SW 1271 (cell line): Measurements from ENCODE around the gene CD8B2.
"Not testable (repeated sequence)": the region's sequence is repeated elsewhere in the genome, so short reads cannot be mapped to it uniquely, and the experiment has no call there.

Source experiments
- DNase-seq, 2 experiments: peaks; one replicate each; lab custom pipeline; 2025; lab: John Stamatoyannopoulos, UW

The CD8B2 gene

DNA sequence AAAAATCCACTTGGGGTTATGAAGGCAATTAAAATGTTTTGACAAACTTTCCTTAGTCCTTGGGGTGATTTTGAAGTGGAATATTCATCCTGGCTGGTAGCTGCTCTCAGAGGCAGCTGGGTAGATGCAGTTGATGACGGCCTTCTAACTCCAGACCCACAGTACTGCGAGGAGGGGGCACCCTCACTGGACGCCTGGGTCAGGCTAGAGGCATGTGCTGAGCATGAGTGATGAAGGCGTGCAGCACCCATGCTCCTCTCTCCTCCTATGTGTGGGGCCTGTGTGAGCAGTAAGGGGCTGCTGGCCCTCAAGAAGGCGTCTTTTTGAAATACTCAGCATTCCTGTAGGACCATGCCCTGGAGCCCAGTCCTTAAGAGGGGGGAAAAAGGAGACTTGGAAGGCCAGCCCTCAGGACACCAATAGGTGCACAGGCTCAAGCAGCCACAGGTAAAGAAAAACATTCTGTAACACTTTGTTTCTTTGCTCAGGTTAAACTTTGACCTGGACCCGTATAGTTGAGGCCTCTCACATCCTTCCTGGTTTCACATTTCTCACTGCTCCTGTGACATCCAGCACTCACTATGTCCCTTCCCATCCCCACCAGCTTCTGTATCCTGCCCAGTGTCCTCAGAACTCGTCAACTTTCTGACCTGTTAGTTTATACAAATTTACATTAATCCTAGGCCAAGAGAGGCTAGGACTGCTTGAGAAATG is 64.4 kb downstream of the CD8B2 start:
- no peak for DNase-seq

DNA sequence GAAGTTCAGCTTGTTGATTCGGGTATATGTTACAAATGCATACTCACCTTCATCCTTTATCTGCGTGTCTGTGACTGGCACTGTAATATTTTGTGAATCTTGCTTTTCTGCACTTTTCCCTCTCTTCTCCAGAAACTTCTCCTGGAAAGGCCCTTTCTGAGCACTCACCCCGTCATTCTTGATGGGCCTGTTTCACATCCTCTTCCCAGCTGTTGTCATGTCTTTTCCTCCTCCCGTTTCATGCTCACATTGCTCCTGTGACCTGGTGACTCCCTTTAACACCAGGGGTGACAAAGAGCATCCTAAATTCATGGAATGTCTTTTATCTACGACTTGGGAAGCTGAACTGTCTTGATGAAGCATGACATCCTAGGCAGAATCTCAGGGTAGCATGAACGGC is 65.8 kb downstream of the CD8B2 start:
- DNase-seq: no peak

DNA sequence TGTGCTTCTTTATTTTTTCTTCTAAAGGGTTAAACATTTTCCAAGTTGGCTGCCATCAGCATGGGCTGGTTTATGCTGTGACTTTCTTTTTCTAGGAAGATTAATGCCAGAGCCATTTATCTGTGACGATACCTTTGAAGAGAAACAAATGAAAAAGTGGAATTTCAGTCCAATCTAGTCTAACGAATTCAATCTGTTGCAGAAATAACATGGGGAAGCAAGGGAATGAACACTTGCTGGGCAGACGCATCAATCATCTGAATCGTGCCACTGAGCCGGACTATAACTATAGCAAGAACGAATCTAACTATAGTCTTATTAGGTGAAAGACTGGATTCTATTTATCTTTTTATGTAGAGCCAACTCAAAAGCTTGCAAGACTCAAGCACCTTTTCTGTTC is 66.2 kb downstream of the CD8B2 start:
- no peak for DNase-seq

DNA sequence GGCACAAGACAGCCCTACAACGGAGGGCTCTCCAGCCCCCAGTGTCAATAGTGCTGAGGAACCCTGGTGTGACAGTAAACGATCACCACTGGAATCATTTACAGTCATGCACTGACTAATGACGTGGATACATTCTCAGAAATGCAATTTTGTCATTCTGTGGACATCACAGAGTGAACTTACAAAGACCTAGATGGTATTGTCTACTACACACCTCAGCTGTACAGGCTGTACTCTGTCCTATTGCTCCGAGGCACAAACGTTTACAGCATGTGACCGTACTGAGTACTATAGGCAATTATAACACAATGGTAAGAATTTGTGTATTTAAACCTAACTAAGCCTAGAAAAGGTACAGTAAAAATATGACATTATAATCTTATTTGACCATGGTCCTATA is 67.2 kb downstream of the CD8B2 start:
- no peak for DNase-seq

DNA sequence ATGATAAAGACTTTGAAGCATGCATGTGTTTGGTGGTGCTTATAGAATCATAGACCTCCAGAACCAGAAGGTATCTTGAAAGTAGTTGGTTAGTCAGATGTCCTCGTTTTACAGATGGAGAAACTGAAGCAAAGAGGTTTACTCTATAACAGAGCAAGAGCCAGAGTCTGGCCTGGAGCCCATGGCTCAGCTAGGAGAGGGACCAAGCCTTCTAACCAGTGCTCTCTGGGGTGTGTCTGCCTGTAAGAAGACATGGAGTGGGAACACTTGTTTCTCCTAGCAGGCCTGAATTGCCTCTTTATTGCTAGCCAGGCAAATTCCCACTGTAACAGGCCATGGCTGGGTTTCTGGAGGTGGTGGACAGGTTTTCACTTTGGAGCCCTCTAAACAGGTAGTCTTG is 67.9 kb downstream of the CD8B2 start:
- no peak for DNase-seq

DNA sequence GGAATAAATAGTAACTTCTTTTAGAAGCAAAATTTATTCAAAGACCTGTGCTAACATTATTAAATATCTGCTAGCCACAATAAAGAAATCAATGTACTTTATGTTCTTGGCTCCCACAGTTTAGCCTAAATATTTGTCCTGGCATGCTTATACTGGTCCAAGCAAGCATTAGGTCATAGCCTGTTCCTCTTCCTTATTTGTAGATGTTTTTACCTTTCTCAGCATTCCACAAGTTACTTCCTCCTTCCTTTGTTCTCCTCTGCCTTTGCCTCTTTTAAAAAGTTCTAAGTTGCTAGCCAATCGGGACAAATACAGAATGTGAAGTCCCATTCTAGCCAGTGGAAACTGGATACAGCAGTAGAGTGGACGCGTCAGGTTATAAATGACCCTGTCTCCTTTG is 72.6 kb downstream of the CD8B2 start:
- not testable (repeated sequence) for DNase-seq

DNA sequence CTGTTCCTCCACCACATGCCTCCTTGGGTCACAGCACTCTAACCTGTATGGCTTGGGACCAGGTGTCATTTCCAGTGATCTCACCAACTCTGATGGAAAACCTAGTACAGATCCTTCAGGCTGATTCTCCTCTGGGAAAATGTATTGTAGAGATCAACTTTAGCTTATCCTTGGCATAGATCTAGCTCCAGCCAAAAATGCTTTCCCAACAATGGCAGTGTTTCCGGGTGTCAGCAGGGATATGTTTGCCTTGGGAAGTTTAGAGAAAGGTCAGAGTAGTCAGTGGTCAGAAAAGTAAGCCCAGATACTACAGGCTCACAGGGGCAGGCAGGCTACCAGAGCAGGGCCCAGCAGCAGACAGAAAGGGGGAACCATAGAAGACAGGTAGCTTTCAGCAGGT is 73.6 kb downstream of the CD8B2 start:
- no peak for DNase-seq

DNA sequence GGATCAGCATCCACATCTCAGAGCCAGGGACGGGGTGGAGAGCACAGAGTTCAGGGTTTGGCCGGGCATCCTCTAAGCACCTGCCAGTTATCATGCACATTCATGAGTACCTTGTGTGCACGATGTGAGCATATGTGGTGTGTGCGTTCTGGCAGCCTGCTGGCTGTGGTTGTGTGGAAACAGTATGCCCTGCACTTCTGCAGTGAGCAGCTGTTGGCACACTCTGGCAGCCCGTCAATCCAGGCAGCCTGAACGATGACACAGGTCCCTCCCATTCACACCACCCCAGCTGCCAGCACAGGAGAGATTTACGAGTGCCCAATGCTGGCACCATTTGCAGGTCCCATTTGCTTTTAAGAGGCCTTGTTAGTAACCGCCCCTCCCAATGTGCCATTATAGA is 74.2 kb downstream of the CD8B2 start:
- no peak for DNase-seq

DNA sequence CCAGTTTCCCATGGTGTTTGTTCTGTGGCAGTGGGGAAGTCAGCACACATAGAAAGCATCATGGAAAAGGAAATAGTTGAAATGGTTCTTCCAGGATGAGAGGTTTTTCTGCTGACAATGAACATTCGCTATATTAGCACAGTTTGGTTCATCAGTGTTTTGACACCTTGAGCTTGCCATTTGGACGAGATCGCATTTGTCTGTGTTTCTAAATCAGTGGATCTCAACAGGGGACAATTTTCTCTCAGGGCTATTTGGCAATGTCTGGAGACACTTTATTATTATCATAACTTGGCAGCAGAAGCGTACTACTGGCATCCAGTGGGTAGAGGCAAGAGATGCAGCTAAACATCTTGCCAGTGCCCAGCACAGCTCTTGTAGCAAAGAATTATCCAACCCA is 74.6 kb downstream of the CD8B2 start:
- no peak for DNase-seq

DNA sequence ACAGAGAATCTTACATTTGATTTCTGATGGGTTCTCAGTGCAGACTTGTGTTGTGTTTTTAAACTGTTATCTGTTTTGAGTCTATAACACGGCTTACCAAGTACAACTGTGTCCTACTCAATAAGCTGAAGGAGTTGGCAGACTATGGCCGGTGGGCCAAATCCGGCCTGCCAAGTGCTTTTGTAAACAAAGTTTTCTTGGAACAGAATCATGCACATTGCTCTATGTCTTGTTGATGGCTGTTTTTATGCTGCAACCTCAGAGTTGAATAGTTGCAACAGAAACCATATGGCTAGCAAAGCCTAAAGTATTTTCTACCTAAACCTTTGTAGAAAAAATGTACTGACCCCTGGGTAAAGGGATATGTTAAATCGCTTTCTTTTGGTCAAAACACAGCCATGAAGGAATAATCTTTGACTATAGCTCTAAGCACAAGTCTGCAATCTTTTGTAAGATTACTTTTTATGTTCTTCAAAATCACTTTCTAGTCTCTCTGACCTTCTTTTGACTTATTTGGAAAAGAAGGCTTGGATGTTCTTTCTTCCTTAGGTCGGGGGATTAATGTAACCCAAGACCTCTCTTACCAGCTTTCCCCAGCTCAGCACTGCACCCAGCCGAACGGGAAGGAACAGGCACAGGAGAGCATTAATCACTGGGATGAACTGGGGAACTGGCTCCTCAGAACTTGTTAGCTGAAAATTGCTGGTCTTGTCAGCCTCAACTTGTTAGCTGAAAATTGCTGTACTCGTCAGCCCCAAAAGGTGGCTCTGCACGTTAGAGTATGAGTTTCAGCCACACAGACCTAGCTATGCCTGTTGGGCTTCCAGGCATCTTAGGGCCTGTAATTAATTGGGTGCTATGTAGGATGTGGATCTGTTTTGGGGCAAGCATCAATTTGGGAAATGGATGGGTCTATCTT is 75.4 kb downstream of the CD8B2 start:
- DNase-seq: no peak

DNA sequence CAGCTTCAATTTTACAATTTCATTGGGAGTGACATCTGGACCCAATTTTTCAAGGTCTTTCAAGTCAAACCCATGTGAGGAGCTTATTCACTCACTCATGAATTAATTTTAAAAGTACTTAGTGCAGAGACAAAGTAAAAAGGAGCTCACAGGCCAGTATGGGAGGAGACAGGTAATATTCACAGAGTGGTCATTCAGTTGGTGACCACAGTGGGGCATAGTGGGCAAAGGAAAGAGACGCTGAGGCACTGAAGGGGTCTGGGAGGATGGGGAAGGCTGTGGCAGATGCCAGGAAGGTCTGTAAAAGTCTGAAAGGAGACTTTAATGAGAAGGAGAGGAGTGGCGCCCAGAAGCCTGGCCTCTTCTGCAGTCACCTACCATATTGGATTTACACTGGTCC is 76.0 kb downstream of the CD8B2 start:
- no peak for DNase-seq

DNA sequence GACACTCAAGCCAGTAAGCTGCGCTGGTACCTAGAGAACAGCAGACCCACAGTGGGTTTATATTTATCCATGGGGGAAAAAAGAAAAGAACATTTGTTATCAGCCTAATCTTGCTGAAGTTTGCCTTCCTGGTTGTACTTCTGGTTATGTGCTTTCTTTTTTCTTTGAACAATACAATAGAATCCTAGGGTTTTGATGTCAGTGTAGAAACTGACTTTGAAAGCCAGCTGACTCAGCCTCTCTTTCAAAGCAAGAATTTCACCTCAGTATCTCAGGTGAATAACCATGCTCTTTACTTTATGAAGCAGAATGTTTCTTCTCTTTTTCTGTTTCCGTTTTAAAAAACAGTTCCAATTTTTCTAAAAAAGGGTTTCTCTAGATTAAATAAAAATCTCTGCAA is 78.4 kb downstream of the CD8B2 start:
- no peak for DNase-seq

DNA sequence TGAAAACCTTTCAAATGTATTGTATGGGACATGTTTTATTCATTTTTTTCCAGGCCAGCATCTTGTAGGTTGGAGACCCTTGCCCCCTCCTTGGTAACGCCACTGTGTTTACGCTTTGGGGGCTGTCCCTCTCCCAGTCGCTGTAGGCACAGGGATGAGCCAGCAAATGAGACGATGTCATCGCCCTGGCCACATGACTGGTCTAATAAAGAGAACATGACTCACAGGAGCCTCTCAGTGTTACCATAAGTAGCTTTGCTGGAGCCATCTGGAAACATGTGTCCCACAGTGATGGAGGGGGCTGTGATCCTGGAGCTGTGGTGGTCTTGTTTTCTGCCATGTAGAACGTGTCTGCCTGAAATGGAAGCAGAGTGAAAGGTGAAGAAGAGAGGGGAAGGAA is 78.9 kb downstream of the CD8B2 start:
- DNase-seq: no peak

DNA sequence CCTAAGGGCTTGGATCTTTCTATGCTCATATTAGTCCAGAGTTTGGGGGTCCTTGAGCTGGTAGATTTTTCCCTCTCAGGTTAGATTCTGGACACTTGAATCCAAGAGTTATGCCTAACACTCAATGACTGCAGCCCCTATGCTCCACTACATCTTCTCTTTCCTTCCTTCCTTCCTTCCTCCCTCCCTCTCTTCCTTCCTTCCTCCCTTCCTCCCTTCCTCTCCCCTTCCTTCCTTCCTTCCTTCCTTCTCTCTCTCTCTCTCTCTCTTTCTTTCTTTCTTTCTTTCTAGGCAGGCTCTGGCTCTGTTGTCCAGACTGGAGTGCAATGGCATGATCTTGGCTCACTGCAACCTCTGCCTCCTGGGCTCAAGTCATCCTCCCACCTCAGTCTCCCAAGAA is 79.3 kb downstream of the CD8B2 start:
- DNase-seq: not testable (repeated sequence)

DNA sequence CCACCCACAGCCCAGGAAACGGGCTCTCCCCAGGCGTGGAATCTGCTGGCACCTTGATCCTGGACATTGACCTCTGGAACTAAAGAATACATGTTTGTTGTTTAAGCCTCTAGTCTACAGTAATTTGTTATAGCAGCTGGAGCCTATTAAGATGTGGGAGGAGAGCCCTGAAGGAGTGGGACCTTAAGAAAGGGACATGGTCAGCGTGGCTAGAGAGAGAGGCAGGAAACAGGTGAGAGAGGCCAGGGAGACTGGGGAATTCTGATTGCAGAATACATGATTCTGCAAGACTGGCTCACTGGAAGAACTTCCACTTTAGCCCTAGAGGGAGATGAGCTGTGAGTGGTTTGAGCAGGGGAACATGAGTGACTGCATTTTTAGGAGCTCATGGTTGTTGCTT is 83.2 kb downstream of the CD8B2 start:
- no peak for DNase-seq
